ENCODE measurements around the gene PCK2. TPM values are rescaled to one million over a fixed set of nuclear protein-coding genes. Genes with fewer than 3 reads are reported as not detected.

PCK2 gene
- total and polyA plus RNA-seq, 2 of the 13 experiments (the other 11 are each of a cell fraction or from before 2014, with no cell fraction given): 129 to 272 TPM

DNA sequence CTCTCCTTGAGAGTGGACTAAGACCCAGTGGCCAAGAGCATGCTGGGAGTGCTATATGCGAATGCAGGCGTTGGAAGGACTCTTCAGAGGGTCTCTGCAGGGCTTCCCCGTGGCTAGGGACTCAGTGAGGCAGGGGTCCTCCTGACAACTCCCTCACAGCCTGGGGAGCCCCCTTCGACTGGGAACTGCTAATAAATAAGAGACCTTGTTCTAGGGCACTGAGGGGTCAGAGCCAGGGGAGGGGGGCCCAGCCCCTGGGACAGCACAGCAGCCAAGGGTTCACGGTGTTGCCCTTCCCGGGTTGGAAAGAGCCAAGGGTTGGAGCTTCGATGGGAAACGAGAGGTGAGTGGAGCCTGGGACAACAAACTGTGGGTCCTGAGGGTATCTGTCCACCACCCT, 28.7 kb upstream of the PCK2 start:
- no peak for TF ChIP-seq HNRNPK (IDR thresholded peaks at IDR 0.05; ENCODE audit: low read depth, low read length, poor library complexity, severe bottlenecking)
- TF ChIP-seq, protein P1, sequence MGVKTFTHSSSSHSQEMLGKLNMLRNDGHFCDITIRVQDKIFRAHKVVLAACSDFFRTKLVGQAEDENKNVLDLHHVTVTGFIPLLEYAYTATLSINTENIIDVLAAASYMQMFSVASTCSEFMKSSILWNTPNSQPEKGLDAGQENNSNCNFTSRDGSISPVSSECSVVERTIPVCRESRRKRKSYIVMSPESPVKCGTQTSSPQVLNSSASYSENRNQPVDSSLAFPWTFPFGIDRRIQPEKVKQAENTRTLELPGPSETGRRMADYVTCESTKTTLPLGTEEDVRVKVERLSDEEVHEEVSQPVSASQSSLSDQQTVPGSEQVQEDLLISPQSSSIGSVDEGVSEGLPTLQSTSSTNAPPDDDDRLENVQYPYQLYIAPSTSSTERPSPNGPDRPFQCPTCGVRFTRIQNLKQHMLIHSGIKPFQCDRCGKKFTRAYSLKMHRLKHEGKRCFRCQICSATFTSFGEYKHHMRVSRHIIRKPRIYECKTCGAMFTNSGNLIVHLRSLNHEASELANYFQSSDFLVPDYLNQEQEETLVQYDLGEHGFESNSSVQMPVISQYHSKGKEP (CRISPR knock-in tag; IDR thresholded peaks at IDR 0.05): no peak
- TF ChIP-seq, protein P2, sequence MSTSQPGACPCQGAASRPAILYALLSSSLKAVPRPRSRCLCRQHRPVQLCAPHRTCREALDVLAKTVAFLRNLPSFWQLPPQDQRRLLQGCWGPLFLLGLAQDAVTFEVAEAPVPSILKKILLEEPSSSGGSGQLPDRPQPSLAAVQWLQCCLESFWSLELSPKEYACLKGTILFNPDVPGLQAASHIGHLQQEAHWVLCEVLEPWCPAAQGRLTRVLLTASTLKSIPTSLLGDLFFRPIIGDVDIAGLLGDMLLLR (CRISPR knock-in tag; IDR thresholded peaks at IDR 0.05): 0 out of 2 replicates have a peak, but pooled peaks have one; percentile 21
- TF ChIP-seq, protein P3, sequence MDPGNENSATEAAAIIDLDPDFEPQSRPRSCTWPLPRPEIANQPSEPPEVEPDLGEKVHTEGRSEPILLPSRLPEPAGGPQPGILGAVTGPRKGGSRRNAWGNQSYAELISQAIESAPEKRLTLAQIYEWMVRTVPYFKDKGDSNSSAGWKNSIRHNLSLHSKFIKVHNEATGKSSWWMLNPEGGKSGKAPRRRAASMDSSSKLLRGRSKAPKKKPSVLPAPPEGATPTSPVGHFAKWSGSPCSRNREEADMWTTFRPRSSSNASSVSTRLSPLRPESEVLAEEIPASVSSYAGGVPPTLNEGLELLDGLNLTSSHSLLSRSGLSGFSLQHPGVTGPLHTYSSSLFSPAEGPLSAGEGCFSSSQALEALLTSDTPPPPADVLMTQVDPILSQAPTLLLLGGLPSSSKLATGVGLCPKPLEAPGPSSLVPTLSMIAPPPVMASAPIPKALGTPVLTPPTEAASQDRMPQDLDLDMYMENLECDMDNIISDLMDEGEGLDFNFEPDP (CRISPR knock-in tag; conservative IDR thresholded peaks at IDR 0.05): no peak
- TF ChIP-seq BRCA1 (CRISPR knock-in tag; IDR thresholded peaks at IDR 0.05): no peak
- no peak for TF ChIP-seq ZNF431 (CRISPR knock-in tag; IDR thresholded peaks at IDR 0.05; ENCODE audit: borderline replicate concordance, low read depth)
- no peak for TF ChIP-seq FIP1L1 (IDR thresholded peaks at IDR 0.05; ENCODE audit: borderline replicate concordance, insufficient read depth, low read depth, low read length)
- TF ChIP-seq RAD21 (CRISPR knock-in tag; IDR thresholded peaks at IDR 0.05): no peak
- no peak for TF ChIP-seq NFYB (CRISPR knock-in tag; IDR thresholded peaks at IDR 0.05)
- TF ChIP-seq, protein P4, sequence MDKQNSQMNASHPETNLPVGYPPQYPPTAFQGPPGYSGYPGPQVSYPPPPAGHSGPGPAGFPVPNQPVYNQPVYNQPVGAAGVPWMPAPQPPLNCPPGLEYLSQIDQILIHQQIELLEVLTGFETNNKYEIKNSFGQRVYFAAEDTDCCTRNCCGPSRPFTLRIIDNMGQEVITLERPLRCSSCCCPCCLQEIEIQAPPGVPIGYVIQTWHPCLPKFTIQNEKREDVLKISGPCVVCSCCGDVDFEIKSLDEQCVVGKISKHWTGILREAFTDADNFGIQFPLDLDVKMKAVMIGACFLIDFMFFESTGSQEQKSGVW (CRISPR knock-in tag; IDR thresholded peaks at IDR 0.05; ENCODE audit: borderline replicate concordance): no peak
- 0 out of 2 replicates have a peak, but pooled peaks have one; percentile 15 for TF ChIP-seq ZKSCAN5 (CRISPR knock-in tag; IDR thresholded peaks at IDR 0.05)
- FAIRE-seq (no peak), DNase-seq (ENCODE audit: low spot score) (no peak), ATAC-seq (no peak)
- H4K20me1 ChIP-seq (ENCODE audit: insufficient read depth, low read length): no peaks in the 10 kb centered on the region
- no peak overlapping the region for H3K27ac ChIP-seq (ENCODE audit: extremely low read length, insufficient read depth, low read length)
- no peaks in the 10 kb centered on the region for H3K9me3 ChIP-seq (ENCODE audit: low read length)
- no peak overlapping the region for H3K9ac ChIP-seq (ENCODE audit: insufficient read depth, low read depth, low read length)
- H3K4me3 ChIP-seq (replicated peaks in 1 of 3; ENCODE audit: insufficient read depth in 1 of 3, low read depth in 2 of 3, low read length in 3 of 3): no peak overlapping the region
- intact Hi-C loops (cut with micrococcal nuclease; ENCODE audit: unreplicated experiment): no loop called here
- CTCF ChIA-PET (ENCODE audit: low intra/inter-chr PET ratio, low total read pairs): no interaction called here
- H3K4me2 ChIP-seq (ENCODE audit: low read depth, low read length): no peak overlapping the region
- H3K36me3 ChIP-seq (replicated peaks in 1 of 2; ENCODE audit: control insufficient read depth in 1 of 2, insufficient read depth in 2 of 2, low read length in 2 of 2): no peaks in the 10 kb centered on the region
- H3K4me1 ChIP-seq (ENCODE audit: insufficient read depth, low read length): peaks cover 53% of the 10 kb centered on the region
- BruUV-seq (replicated peaks): no TSS peak
- no peak overlapping the region for H2AFZ ChIP-seq (ENCODE audit: low read length)
- in situ Hi-C loops (cut with HindIII; ENCODE audit: extremely low pct_ligation_motif_present, low pct_unique_long_range_greater_than_20kb): no loop called here
- 21% methylated on average over 8 of the region's 8 CpGs for WGBS (ENCODE audit: low lambda C conversion rate)
- H3K27me3 ChIP-seq (ENCODE audit: control insufficient read depth in 1 of 2, insufficient read depth in 2 of 2, low read length in 2 of 2): peaks cover 14 to 34% of the 10 kb centered on the region in 2 experiments; a peak in 3 of 5 replicates
- H3K79me2 ChIP-seq (ENCODE audit: insufficient read depth, low read length): no peaks in the 10 kb centered on the region
- POLR2A ChIA-PET: interaction anchor here (2.4 to 4.7 kb wide), 2 partner anchors 7 to 29 kb away, joined by 14 to 62 read pairs; partner anchors contain the start of gene PCK2
